PFSK-1 (cell line): ENCODE data around the gene SP3.

Source experiments
- FOXP2 ChIP-seq: optimal IDR thresholded peaks from 2 replicates; pipeline ENCODE3; 2011; ENCODE audit warnings: borderline replicate concordance, control low read depth, inconsistent platforms; ENCODE audit not compliant: insufficient read depth; ENCODE audit errors: extremely low read length, extremely low read depth
- POLR2AphosphoS5 ChIP-seq: IDR thresholded peaks from 2 replicates; pipeline ENCODE4 v1.6.1; 2012; ENCODE audit warnings: low read depth, mild to moderate bottlenecking, control low read depth, low read length, moderate library complexity
- REST ChIP-seq, 2 experiments: IDR thresholded peaks; 2 replicates each; pipeline versions ENCODE4 v1.6.1 to v1.8.0; 2011 to 2012; ENCODE audit warnings: low read depth in 2 of 2, low read length in 2 of 2, control low read depth in 1 of 2, inconsistent platforms in 1 of 2, mild to moderate bottlenecking in 1 of 2, moderate library complexity in 1 of 2; ENCODE audit not compliant: insufficient read depth in 1 of 2
- SIN3A ChIP-seq: IDR thresholded peaks from 2 replicates; pipeline ENCODE4 v1.6.1; 2012; ENCODE audit warnings: mild to moderate bottlenecking, low read length, moderate library complexity, borderline replicate concordance; ENCODE audit not compliant: insufficient read depth
- TAF1 ChIP-seq: IDR thresholded peaks from 2 replicates; pipeline ENCODE4 v1.6.1; 2012; ENCODE audit warnings: low read length, control low read depth, borderline replicate concordance; ENCODE audit not compliant: insufficient read depth

Gene SP3

DNA sequence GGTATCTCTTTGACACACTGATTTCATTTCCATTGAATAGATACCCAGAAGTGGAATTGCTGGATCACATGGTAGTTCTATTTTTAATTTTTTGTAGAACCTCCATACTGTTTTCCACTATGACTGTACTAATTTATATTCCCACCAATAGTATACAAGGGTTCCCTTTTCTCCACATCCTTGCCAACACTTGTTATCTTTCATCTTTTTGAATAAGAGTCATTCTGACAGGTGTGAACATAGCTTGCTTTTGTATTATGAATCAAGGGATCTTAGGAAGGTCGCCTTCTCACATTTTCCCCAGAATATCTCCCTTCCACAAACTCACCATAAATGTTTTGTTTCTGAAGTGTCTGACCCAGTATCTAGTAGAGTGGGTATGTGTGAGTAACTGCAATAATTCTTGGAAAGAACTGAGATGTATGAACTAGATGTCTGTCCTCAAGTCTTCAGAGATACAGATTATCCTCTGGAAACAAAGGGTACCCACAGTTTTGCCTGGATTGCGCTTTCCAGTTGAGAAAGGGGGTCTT lies 17.1 kb upstream of the SP3 start:
- no peak for TF ChIP-seq REST (IDR thresholded peaks at IDR 0.05; ENCODE audit: insufficient read depth in 1 of 2, low read depth in 2 of 2, low read length in 2 of 2)
- no peak for TF ChIP-seq FOXP2
- TF ChIP-seq SIN3A = no peak
- no peak for TF ChIP-seq TAF1
- TF ChIP-seq POLR2AphosphoS5 = no peak

GRCh38 chr2:173981520-173981919 lies 16.3 kb upstream of the SP3 start:
- TF ChIP-seq POLR2AphosphoS5 (no peak), REST (IDR thresholded peaks at IDR 0.05; ENCODE audit: insufficient read depth in 1 of 2, low read depth in 2 of 2, low read length in 2 of 2) (no peak), FOXP2 (no peak), TAF1 (no peak), SIN3A (no peak)

- TF ChIP-seq FOXP2 = no peak
- no peak for TF ChIP-seq REST (IDR thresholded peaks at IDR 0.05; ENCODE audit: insufficient read depth in 1 of 2, low read depth in 2 of 2, low read length in 2 of 2)
- no peak for TF ChIP-seq SIN3A
- no peak for TF ChIP-seq POLR2AphosphoS5
- TF ChIP-seq TAF1 = no peak
Observed at GRCh38 chr2:173979751-173980351, 14.7 kb upstream of the SP3 start.

- TF ChIP-seq POLR2AphosphoS5 = no peak
- TF ChIP-seq REST (IDR thresholded peaks at IDR 0.05; ENCODE audit: insufficient read depth in 1 of 2, low read depth in 2 of 2, low read length in 2 of 2) = no peak
- TF ChIP-seq SIN3A = no peak
- TF ChIP-seq TAF1 = no peak
Observed at GRCh38 chr2:173978447-173978846, 13.3 kb upstream of the SP3 start.

DNA sequence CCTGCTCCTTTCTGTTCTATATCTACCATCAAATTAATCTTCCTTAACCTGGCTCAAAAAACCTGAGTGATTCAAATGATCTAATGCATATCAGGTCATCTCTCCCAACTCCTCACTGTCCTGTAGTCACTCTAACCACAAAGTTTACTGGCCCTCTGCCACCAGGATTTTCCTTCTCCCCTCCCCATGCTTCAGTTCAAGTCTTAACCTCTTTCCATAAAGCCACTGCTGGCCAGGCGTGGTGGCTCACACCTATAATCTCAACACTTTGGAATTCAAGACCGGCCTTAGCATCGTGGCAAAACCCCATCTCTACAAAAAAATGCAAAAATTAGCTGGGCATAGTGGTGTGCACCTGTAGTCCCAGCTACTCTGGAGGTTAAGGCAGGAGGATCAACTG lies 7.5 kb upstream of the SP3 start:
- TF ChIP-seq REST (IDR thresholded peaks at IDR 0.05; ENCODE audit: insufficient read depth in 1 of 2, low read depth in 2 of 2, low read length in 2 of 2) (no peak), FOXP2 (no peak), TAF1 (no peak), POLR2AphosphoS5 (no peak), SIN3A (no peak)
